HepG2 (cell line): ENCODE data around the gene PIK3R1. TPM values are rescaled to one million over a fixed set of nuclear protein-coding genes. Genes with fewer than 3 reads are reported as not detected.

ENCODE experiments used
- ATAC-seq: fragments of 200-7000 bp; cut with Tn5 transposase; 3 replicates; pipeline ENCODE4 v1.9.1; 2020; ENCODE audit warnings: mild to moderate bottlenecking, moderate library complexity
- BruUV-seq: library from RNA; stranded (reverse); fragments of 400-500 nt; replicated peaks from 2 replicates; lab custom pipeline; 2021; lab: Mats Ljungman, UMichigan
- CTCF ChIA-PET: fragments of 300-600 bp; formaldehyde crosslinking; extraction: SDS; loops from one replicate; lab custom pipeline; 2021; ENCODE audit warnings: low total read pairs, inconsistent platforms, low intra/inter-chr PET ratio; lab: Yijun Ruan, JAX
- POLR2A ChIA-PET: fragments of 350-600 bp; sonication (Branson Sonifier 250); formaldehyde crosslinking; loops from one replicate; lab custom pipeline; 2020; ENCODE audit warnings: antibody characterized with exemption, inconsistent platforms; lab: Yijun Ruan, JAX
- DNase-seq: peaks from one replicate; pipeline ENCODE4 v3.0.0-alpha.2; 2015; ENCODE audit warnings: low spot score
- FAIRE-seq: peaks from 3 replicates; lab custom pipeline; 2011; peaks lifted over from hg19 to GRCh38; lab: Jason Lieb, UNC
- H2AFZ ChIP-seq: one replicate; pipeline ENCODE4 v1.6.1; 2011; ENCODE audit warnings: low read length, inconsistent platforms
- H3K27ac ChIP-seq: fragments of 300-600 bp; 3 replicates; pipeline ENCODE4 v1.8.0; 2011; ENCODE audit warnings: mixed run types, mild to moderate bottlenecking, mixed read lengths, low read length, inconsistent platforms; ENCODE audit not compliant: insufficient read depth; ENCODE audit errors: extremely low read length
- H3K27me3 ChIP-seq, 2 experiments: fragments of 200-600 bp in 1 of 2; 2 replicates in 1 of 2; 3 replicates in 1 of 2; pipeline versions ENCODE4 v1.6.0 to v1.8.0; 2011; ENCODE audit warnings: low read length in 2 of 2, mild to moderate bottlenecking in 2 of 2, moderate library complexity in 2 of 2, inconsistent platforms in 1 of 2; ENCODE audit not compliant: insufficient read depth in 2 of 2, control insufficient read depth in 1 of 2
- H3K36me3 ChIP-seq, 2 experiments: fragments of 200-600 bp in 1 of 2; replicated peaks in 1 of 2; 2 replicates in 1 of 2; 3 replicates in 1 of 2; pipeline versions ENCODE4 v1.5.1 to v1.8.0; 2011; ENCODE audit warnings: low read length in 2 of 2, inconsistent platforms in 1 of 2; ENCODE audit not compliant: insufficient read depth in 2 of 2, control insufficient read depth in 1 of 2
- H3K4me1 ChIP-seq: 2 replicates; pipeline ENCODE4 v1.5.1; 2012; ENCODE audit warnings: low read length, inconsistent platforms; ENCODE audit not compliant: insufficient read depth
- H3K4me2 ChIP-seq: 2 replicates; pipeline ENCODE4 v1.6.0; 2011; ENCODE audit warnings: low read depth, low read length, inconsistent platforms
- H3K4me3 ChIP-seq, 3 experiments: fragments of 200-600 bp in 1 of 3; sonication (generic), shearing (Covaris generic) in 1 of 3; replicated peaks in 1 of 3; 2 replicates each; pipeline ENCODE4 v1.5.1; 2011 to 2016; ENCODE audit warnings: low read length in 3 of 3, inconsistent platforms in 2 of 3, low read depth in 2 of 3, mild to moderate bottlenecking in 2 of 3, control low read depth in 1 of 3, mixed read lengths in 1 of 3; ENCODE audit not compliant: insufficient read depth in 1 of 3
- H3K79me2 ChIP-seq: one replicate; pipeline ENCODE4 v1.6.1; 2011; ENCODE audit warnings: low read length, inconsistent platforms; ENCODE audit not compliant: insufficient read depth
- H3K9ac ChIP-seq: 2 replicates; pipeline ENCODE4 v1.6.0; 2011; ENCODE audit warnings: mild to moderate bottlenecking, low read depth, low read length, inconsistent platforms; ENCODE audit not compliant: insufficient read depth
- H3K9me3 ChIP-seq: 2 replicates; pipeline ENCODE4 v1.5.1; 2012; ENCODE audit warnings: mild to moderate bottlenecking, low read length
- H4K20me1 ChIP-seq: 2 replicates; pipeline ENCODE4 v1.6.0; 2011; ENCODE audit warnings: inconsistent platforms, mild to moderate bottlenecking, low read length, moderate library complexity; ENCODE audit not compliant: insufficient read depth
- ADNP ChIP-seq: sonication (generic); formaldehyde crosslinking; IDR thresholded peaks from 2 replicates; pipeline ENCODE4 v1.4.0; 2020; ENCODE audit warnings: missing genetic modification reagents
- ERF ChIP-seq: IDR thresholded peaks from 2 replicates; pipeline ENCODE4 v1.6.1; 2018; ENCODE audit warnings: missing biosample characterization, missing genetic modification reagents
- NR2C2 ChIP-seq: sonication (generic); formaldehyde crosslinking; IDR thresholded peaks from 2 replicates; pipeline ENCODE4 v1.4.0; 2020; ENCODE audit warnings: missing genetic modification reagents, mild to moderate bottlenecking, moderate library complexity, borderline replicate concordance
- RBM22 ChIP-seq: fragments of 200-400 bp; formaldehyde crosslinking; optimal IDR thresholded peaks from 2 replicates; pipeline ENCODE3; 2017; ENCODE audit warnings: mild to moderate bottlenecking, low read length, moderate library complexity
- STAG1 ChIP-seq: sonication (generic); formaldehyde crosslinking; IDR thresholded peaks from 2 replicates; pipeline ENCODE4 v1.4.0; 2020; ENCODE audit warnings: missing genetic modification reagents
- ZNF446 ChIP-seq: sonication (generic); formaldehyde crosslinking; IDR thresholded peaks from 2 replicates; pipeline ENCODE4 v1.5.0; 2020; ENCODE audit warnings: mild to moderate bottlenecking, missing genetic modification reagents
- WGBS: methylation state at CpG from one replicate; pipeline ENCODE4 v1.1.6; 2017; ENCODE audit warnings: low lambda C conversion rate; 5-methylcytosine and 5-hydroxymethylcytosine counted together
- in situ Hi-C: cut with HindIII; loops from 2 replicates; pipeline ENCODE4 v1.10.0; 2017; ENCODE audit warnings: low pct_unique_long_range_greater_than_20kb; ENCODE audit not compliant: extremely low pct_ligation_motif_present
- intact Hi-C: fragments of 100-400 bp; cut with micrococcal nuclease; formaldehyde crosslinking; loops from one replicate; pipeline ENCODE4 v1.10.0; 2022; ENCODE audit not compliant: unreplicated experiment
- polyA plus RNA-seq, 8 experiments: library from polyadenylated mRNA; depleted of rRNA in 3 of 8; stranded (reverse) in 7 of 8; unstranded in 1 of 8; fragments of >200 nt; fragmentation: Illumina TruSeq in 4 of 8; extraction: Trizol in 4 of 8; gene quantifications; 2 replicates each; pipeline versions ENCODE4 v1.2.1 to v1.2.3, GENCODE V29; 2011 to 2016; ENCODE audit warnings: low read depth in 4 of 8, missing spikeins in 1 of 8, mixed read lengths in 1 of 8; ENCODE audit not compliant: insufficient read depth in 1 of 8
- total RNA-seq, 5 experiments: library from RNA; depleted of rRNA; stranded (reverse); fragments of >200 nt; fragmentation: Illumina TruSeq; extraction: Trizol; gene quantifications; 2 replicates each; pipeline ENCODE4 v1.2.3, GENCODE V29; 2016; ENCODE audit warnings: low read depth in 1 of 5
- TF ChIP-seq, protein P1 (sequence below): fragments of 450-650 bp; IDR thresholded peaks from 2 replicates; pipeline ENCODE4 v1.6.1; 2016
- TF ChIP-seq, protein P2 (sequence below): sonication (generic); formaldehyde crosslinking; IDR thresholded peaks from 2 replicates; pipeline ENCODE4 v1.8.1; 2023; ENCODE audit warnings: mild to moderate bottlenecking, moderate library complexity, missing genetic modification reagents
- TF ChIP-seq, protein P3 (sequence below): sonication (generic); formaldehyde crosslinking; IDR thresholded peaks from 2 replicates; pipeline ENCODE4 v1.5.0; 2020; ENCODE audit warnings: mild to moderate bottlenecking, missing genetic modification reagents, moderate library complexity

Gene PIK3R1
- total and polyA plus RNA-seq, 2 of the 13 experiments (the other 11 are each of a cell fraction or from before 2014, with no cell fraction given) = 8.4 to 21.3 TPM

DNA sequence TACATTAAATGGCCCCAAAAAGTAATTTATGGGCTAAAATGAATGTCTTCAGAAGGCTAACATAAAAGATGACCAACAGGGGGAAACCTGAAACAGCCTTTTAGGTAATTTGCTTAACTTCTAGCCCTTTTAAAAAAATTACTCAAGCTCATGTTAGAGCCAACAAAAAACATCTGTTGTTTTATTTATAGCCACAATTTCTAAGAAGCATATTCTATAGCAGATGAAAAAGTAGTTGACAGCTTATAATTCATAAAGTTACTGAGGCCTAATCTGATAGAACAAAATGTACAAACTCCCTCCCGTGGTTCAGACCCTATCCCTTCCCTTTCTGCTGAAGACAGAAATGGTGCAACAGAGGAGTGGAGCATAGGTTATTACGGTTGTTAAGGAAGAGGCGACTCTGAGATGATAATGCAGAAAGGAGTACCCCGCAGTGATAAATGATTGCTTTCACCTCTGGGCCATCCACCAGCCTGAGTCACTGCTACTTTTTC lies 46.1 kb downstream of the PIK3R1 start:
- Histone ChIP-seq H3K4me1 (peaks cover 48% of the 10 kb centered on the region), H3K4me2 (no peak overlapping the region), H2AFZ (no peak overlapping the region), H3K79me2 (peaks cover 35% of the 10 kb centered on the region), H3K36me3 (0 out of 5 replicates have a peak, but pooled peaks cover 0 to 6% of the 10 kb centered on the region in 2 experiments), H3K9ac (no peak overlapping the region), H3K4me3 (no peak overlapping the region), H3K27me3 (no peaks in the 10 kb centered on the region), H4K20me1 (no peaks in the 10 kb centered on the region; the same call in 1 of the 2 replicates), H3K9me3 (no peaks in the 10 kb centered on the region), H3K27ac (peak overlapping the region; percentile 30)
- intact Hi-C loops = no loop called here
- 92% methylated on average over 4 of the region's 4 CpGs for WGBS
- no peak for DNase-seq
- BruUV-seq = no TSS peak
- no peak for ATAC-seq
- in situ Hi-C loops = no loop called here
- POLR2A ChIA-PET = no interaction called here
- CTCF ChIA-PET = no interaction called here
- TF ChIP-seq, protein P1, sequence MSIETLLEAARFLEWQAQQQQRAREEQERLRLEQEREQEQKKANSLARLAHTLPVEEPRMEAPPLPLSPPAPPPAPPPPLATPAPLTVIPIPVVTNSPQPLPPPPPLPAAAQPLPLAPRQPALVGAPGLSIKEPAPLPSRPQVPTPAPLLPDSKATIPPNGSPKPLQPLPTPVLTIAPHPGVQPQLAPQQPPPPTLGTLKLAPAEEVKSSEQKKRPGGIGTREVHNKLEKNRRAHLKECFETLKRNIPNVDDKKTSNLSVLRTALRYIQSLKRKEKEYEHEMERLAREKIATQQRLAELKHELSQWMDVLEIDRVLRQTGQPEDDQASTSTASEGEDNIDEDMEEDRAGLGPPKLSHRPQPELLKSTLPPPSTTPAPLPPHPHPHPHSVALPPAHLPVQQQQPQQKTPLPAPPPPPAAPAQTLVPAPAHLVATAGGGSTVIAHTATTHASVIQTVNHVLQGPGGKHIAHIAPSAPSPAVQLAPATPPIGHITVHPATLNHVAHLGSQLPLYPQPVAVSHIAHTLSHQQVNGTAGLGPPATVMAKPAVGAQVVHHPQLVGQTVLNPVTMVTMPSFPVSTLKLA = no peak
- TF ChIP-seq NR2C2 (no peak), RBM22 (peak; percentile 19), ZNF446 (no peak), ERF (CRISPR knock-in tag) (no peak), STAG1 (CRISPR knock-in tag) (0 out of 2 replicates have a peak, but pooled peaks have one; percentile 10), ADNP (CRISPR knock-in tag) (no peak)
- TF ChIP-seq, protein P2, sequence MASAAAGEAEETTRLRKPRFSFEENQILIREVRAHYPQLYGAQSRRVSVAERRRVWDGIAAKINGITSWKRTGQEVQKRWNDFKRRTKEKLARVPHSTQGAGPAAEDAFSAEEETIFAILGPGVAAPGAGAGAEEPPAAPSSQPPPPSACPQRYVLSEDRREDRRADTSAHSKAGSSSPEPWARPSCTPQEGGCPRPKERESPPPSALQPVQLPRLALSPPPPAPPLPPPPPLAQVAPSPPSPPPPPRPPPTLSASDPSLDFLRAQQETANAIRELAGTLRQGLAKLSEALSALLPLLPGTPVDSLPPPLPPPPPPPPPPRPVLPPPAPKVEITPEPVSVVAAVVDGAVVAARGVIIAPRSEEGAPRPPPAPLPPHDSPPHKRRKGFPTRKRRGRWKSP (CRISPR knock-in tag) = no peak
- TF ChIP-seq, protein P3, sequence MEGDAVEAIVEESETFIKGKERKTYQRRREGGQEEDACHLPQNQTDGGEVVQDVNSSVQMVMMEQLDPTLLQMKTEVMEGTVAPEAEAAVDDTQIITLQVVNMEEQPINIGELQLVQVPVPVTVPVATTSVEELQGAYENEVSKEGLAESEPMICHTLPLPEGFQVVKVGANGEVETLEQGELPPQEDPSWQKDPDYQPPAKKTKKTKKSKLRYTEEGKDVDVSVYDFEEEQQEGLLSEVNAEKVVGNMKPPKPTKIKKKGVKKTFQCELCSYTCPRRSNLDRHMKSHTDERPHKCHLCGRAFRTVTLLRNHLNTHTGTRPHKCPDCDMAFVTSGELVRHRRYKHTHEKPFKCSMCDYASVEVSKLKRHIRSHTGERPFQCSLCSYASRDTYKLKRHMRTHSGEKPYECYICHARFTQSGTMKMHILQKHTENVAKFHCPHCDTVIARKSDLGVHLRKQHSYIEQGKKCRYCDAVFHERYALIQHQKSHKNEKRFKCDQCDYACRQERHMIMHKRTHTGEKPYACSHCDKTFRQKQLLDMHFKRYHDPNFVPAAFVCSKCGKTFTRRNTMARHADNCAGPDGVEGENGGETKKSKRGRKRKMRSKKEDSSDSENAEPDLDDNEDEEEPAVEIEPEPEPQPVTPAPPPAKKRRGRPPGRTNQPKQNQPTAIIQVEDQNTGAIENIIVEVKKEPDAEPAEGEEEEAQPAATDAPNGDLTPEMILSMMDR (CRISPR knock-in tag) = 0 out of 2 replicates have a peak, but pooled peaks have one; percentile 17
- FAIRE-seq = no peak
